Measurements from ENCODE around the gene CBFA2T2. TPM values are rescaled to one million over a fixed set of nuclear protein-coding genes. Genes with fewer than 3 reads are reported as not detected.

CBFA2T2 gene
- total RNA-seq, 6 donors from 2014 or later = 10.0 to 35.6 (median 16.2) TPM

GRCh38 chr20:33624399-33624798 is 134.5 kb downstream of the CBFA2T2 start:
- Histone ChIP-seq H3K27ac (no peak overlapping the region), H3K4me3 (no peak overlapping the region), H3K36me3 (peaks cover 4 to 45% (median 36%) of the 10 kb centered on the region in 4 donors), H3K27me3 (no peaks in the 10 kb centered on the region), H3K9me3 (no peaks in the 10 kb centered on the region), H3K4me1 (no peaks in the 10 kb centered on the region)
- no peak for ATAC-seq (ENCODE audit: low FRiP score in 2 of 2)
- no peak for DNase-seq
- TF ChIP-seq POLR2AphosphoS5 (IDR thresholded peaks at IDR 0.05) = no peak
- WGBS, 2 donors = 74 to 80% methylated on average over 3 of the region's 3 CpGs

- TF ChIP-seq POLR2AphosphoS5 (IDR thresholded peaks at IDR 0.05) = no peak
- TF ChIP-seq EP300 (IDR thresholded peaks at IDR 0.05) = no peak
- no peak for TF ChIP-seq POLR2A (IDR thresholded peaks at IDR 0.05)
- no peak for TF ChIP-seq CTCF (IDR thresholded peaks at IDR 0.05)
- Histone ChIP-seq H3K36me3 (peaks cover 4 to 63% (median 47%) of the 10 kb centered on the region in 4 donors), H3K27ac (no peak overlapping the region), H3K27me3 (no peaks in the 10 kb centered on the region), H3K4me3 (no peak overlapping the region), H3K4me1 (no peaks in the 10 kb centered on the region), H3K9me3 (no peaks in the 10 kb centered on the region)
- no peak for DNase-seq
- 91 to 98% methylated on average over 4 of the region's 4 CpGs for WGBS, 2 donors
- ATAC-seq (ENCODE audit: low FRiP score in 2 of 2) = no peak
Measured at GRCh38 chr20:33626190-33626589, 136.3 kb downstream of the CBFA2T2 start.

GRCh38 chr20:33627577-33628216 is 137.8 kb downstream of the CBFA2T2 start:
- no peak overlapping the region for H3K4me3 ChIP-seq
- TF ChIP-seq POLR2A (IDR thresholded peaks at IDR 0.05) (no peak), POLR2AphosphoS5 (IDR thresholded peaks at IDR 0.05) (no peak), EP300 (IDR thresholded peaks at IDR 0.05) (no peak), CTCF (IDR thresholded peaks at IDR 0.05) (no peak)
- DNase-seq (no peak), ATAC-seq (ENCODE audit: low FRiP score in 2 of 2) (no peak)
- H3K4me1 ChIP-seq = no peaks in the 10 kb centered on the region
- H3K36me3 ChIP-seq = peaks cover 6 to 68% (median 49%) of the 10 kb centered on the region in 4 donors
- no peak overlapping the region for H3K27ac ChIP-seq
- no peaks in the 10 kb centered on the region for H3K27me3 ChIP-seq
- 94 to 99% methylated on average over 4 of the region's 4 CpGs for WGBS, 2 donors
- no peaks in the 10 kb centered on the region for H3K9me3 ChIP-seq

GRCh38 chr20:33629533-33629932 is 139.6 kb downstream of the CBFA2T2 start:
- Histone ChIP-seq H3K36me3 (peaks cover 7 to 58% (median 41%) of the 10 kb centered on the region in 4 donors), H3K4me1 (no peaks in the 10 kb centered on the region), H3K27me3 (no peaks in the 10 kb centered on the region), H3K27ac (no peak overlapping the region), H3K4me3 (no peak overlapping the region), H3K9me3 (no peaks in the 10 kb centered on the region)
- ATAC-seq (ENCODE audit: low FRiP score in 2 of 2) (no peak), DNase-seq (no peak)
- no peak for TF ChIP-seq EP300 (IDR thresholded peaks at IDR 0.05)
- no peak for TF ChIP-seq POLR2AphosphoS5 (IDR thresholded peaks at IDR 0.05)
- no peak for TF ChIP-seq POLR2A (IDR thresholded peaks at IDR 0.05)
- no peak for TF ChIP-seq CTCF (IDR thresholded peaks at IDR 0.05)
- 96% methylated on average over 10 of the region's 10 CpGs for WGBS, 2 donors

GRCh38 chr20:33629979-33630378 is 140.1 kb downstream of the CBFA2T2 start:
- Histone ChIP-seq H3K4me3 (no peak overlapping the region), H3K4me1 (no peaks in the 10 kb centered on the region), H3K27ac (no peak overlapping the region), H3K27me3 (no peaks in the 10 kb centered on the region), H3K9me3 (no peaks in the 10 kb centered on the region), H3K36me3 (peaks cover 7 to 53% (median 39%) of the 10 kb centered on the region in 4 donors)
- DNase-seq (no peak), ATAC-seq (ENCODE audit: low FRiP score in 2 of 2) (no peak)
- TF ChIP-seq CTCF (IDR thresholded peaks at IDR 0.05) = no peak
- TF ChIP-seq EP300 (IDR thresholded peaks at IDR 0.05) = no peak
- no peak for TF ChIP-seq POLR2AphosphoS5 (IDR thresholded peaks at IDR 0.05)
- TF ChIP-seq POLR2A (IDR thresholded peaks at IDR 0.05) = no peak
- WGBS, 2 donors = 93 to 94% methylated on average over 5 of the region's 5 CpGs

Measured in upper lobe of left lung (tissue), 6 donors.